ENCODE measurements around the gene OCLN.
"Not testable (repeated sequence)": the region's sequence is repeated elsewhere in the genome, so short reads cannot be mapped to it uniquely, and the experiment has no call there.

The OCLN gene

GRCh38 chr5:69462170-69462569 lies 30.4 kb upstream of the OCLN start:
- Histone ChIP-seq H3K4me1 (ENCODE audit: control insufficient read depth, insufficient read depth, low read length) (no peaks in the 10 kb centered on the region), H3K9me3 (ENCODE audit: control insufficient read depth, low read length) (no peaks in the 10 kb centered on the region), H3K36me3 (ENCODE audit: control insufficient read depth, insufficient read depth, low read length) (no peaks in the 10 kb centered on the region), H3K27ac (ENCODE audit: insufficient read depth, low read depth, low read length, poor library complexity, severe bottlenecking) (no peak overlapping the region), H3K27me3 (ENCODE audit: control insufficient read depth, insufficient read depth, low read length, poor library complexity, severe bottlenecking) (no peaks in the 10 kb centered on the region), H3K4me3 (ENCODE audit: insufficient read depth, low read depth, low read length) (no peak overlapping the region)
- WGBS, 2 experiments: 86 to 96% methylated on average over 1 of the region's 1 CpG

- H3K27ac ChIP-seq (ENCODE audit: insufficient read depth, low read depth, low read length, poor library complexity, severe bottlenecking); H3K4me3 ChIP-seq (ENCODE audit: insufficient read depth, low read depth, low read length); H3K27me3 ChIP-seq (ENCODE audit: control insufficient read depth, insufficient read depth, low read length, poor library complexity, severe bottlenecking); H3K4me1 ChIP-seq (ENCODE audit: control insufficient read depth, insufficient read depth, low read length); H3K36me3 ChIP-seq (ENCODE audit: control insufficient read depth, insufficient read depth, low read length); H3K9me3 ChIP-seq (ENCODE audit: control insufficient read depth, low read length): not testable (repeated sequence)
- WGBS, 2 experiments: 87 to 91% methylated on average over 3 of the region's 3 CpGs
Observed at GRCh38 chr5:69466375-69466774, 26.2 kb upstream of the OCLN start.

GRCh38 chr5:69467442-69468225 lies 25.0 kb upstream of the OCLN start:
- Histone ChIP-seq H3K9me3 (ENCODE audit: control insufficient read depth, low read length) (no peaks in the 10 kb centered on the region), H3K36me3 (ENCODE audit: control insufficient read depth, insufficient read depth, low read length) (no peaks in the 10 kb centered on the region)
- 92% methylated on average over 7 to 8 of the region's 8 CpGs for WGBS, 2 experiments

GRCh38 chr5:69468631-69469030 lies 24.0 kb upstream of the OCLN start:
- no peak overlapping the region for H3K4me3 ChIP-seq (ENCODE audit: insufficient read depth, low read depth, low read length)
- H3K27me3 ChIP-seq (ENCODE audit: control insufficient read depth, insufficient read depth, low read length, poor library complexity, severe bottlenecking): no peaks in the 10 kb centered on the region
- no peak overlapping the region for H3K27ac ChIP-seq (ENCODE audit: insufficient read depth, low read depth, low read length, poor library complexity, severe bottlenecking)
- no peaks in the 10 kb centered on the region for H3K9me3 ChIP-seq (ENCODE audit: control insufficient read depth, low read length)
- 93 to 95% methylated on average over 1 of the region's 1 CpG for WGBS, 2 experiments
- no peaks in the 10 kb centered on the region for H3K4me1 ChIP-seq (ENCODE audit: control insufficient read depth, insufficient read depth, low read length)
- H3K36me3 ChIP-seq (ENCODE audit: control insufficient read depth, insufficient read depth, low read length): no peaks in the 10 kb centered on the region

More at GRCh38 chr5:69467442-69468225, 25.0 kb upstream of the OCLN start:
- H3K4me1 ChIP-seq (ENCODE audit: control insufficient read depth, insufficient read depth, low read length): no peaks in the 10 kb centered on the region
- no peak overlapping the region for H3K27ac ChIP-seq (ENCODE audit: insufficient read depth, low read depth, low read length, poor library complexity, severe bottlenecking)
- no peak overlapping the region for H3K4me3 ChIP-seq (ENCODE audit: insufficient read depth, low read depth, low read length)
- no peaks in the 10 kb centered on the region for H3K27me3 ChIP-seq (ENCODE audit: control insufficient read depth, insufficient read depth, low read length, poor library complexity, severe bottlenecking)

- H3K4me3 ChIP-seq (ENCODE audit: insufficient read depth, low read depth, low read length); H3K9me3 ChIP-seq (ENCODE audit: control insufficient read depth, low read length); H3K4me1 ChIP-seq (ENCODE audit: control insufficient read depth, insufficient read depth, low read length); H3K27me3 ChIP-seq (ENCODE audit: control insufficient read depth, insufficient read depth, low read length, poor library complexity, severe bottlenecking); H3K36me3 ChIP-seq (ENCODE audit: control insufficient read depth, insufficient read depth, low read length); H3K27ac ChIP-seq (ENCODE audit: insufficient read depth, low read depth, low read length, poor library complexity, severe bottlenecking): not testable (repeated sequence)
- 92 to 95% methylated on average over 6 of the region's 6 CpGs for WGBS, 2 experiments
Observed at GRCh38 chr5:69471516-69471915, 21.1 kb upstream of the OCLN start.

- 91 to 94% methylated on average over 16 of the region's 16 CpGs for whole genome bisulfite sequencing, 2 experiments
- not testable (repeated sequence) for H3K36me3 ChIP-seq (ENCODE audit: control insufficient read depth, insufficient read depth, low read length); H3K27ac ChIP-seq (ENCODE audit: insufficient read depth, low read depth, low read length, poor library complexity, severe bottlenecking)
Observed at GRCh38 chr5:69472535-69473143, 20.0 kb upstream of the OCLN start.

GRCh38 chr5:69477170-69477569 lies 15.4 kb upstream of the OCLN start:
- no peaks in the 10 kb centered on the region for H3K9me3 ChIP-seq (ENCODE audit: control insufficient read depth, low read length)
- no peak overlapping the region for H3K27ac ChIP-seq (ENCODE audit: insufficient read depth, low read depth, low read length, poor library complexity, severe bottlenecking)
- no peaks in the 10 kb centered on the region for H3K36me3 ChIP-seq (ENCODE audit: control insufficient read depth, insufficient read depth, low read length)
- H3K27me3 ChIP-seq (ENCODE audit: control insufficient read depth, insufficient read depth, low read length, poor library complexity, severe bottlenecking): no peaks in the 10 kb centered on the region
- no peaks in the 10 kb centered on the region for H3K4me1 ChIP-seq (ENCODE audit: control insufficient read depth, insufficient read depth, low read length)
- H3K4me3 ChIP-seq (ENCODE audit: insufficient read depth, low read depth, low read length): no peak overlapping the region
- WGBS, 2 experiments: 67% methylated on average over 1 of the region's 1 CpG; no CpG with 5 or more reads in 1 of the 2 experiments

More at GRCh38 chr5:69472535-69473143, 20.0 kb upstream of the OCLN start:
- H3K4me3 ChIP-seq (ENCODE audit: insufficient read depth, low read depth, low read length); H3K4me1 ChIP-seq (ENCODE audit: control insufficient read depth, insufficient read depth, low read length); H3K27me3 ChIP-seq (ENCODE audit: control insufficient read depth, insufficient read depth, low read length, poor library complexity, severe bottlenecking); H3K9me3 ChIP-seq (ENCODE audit: control insufficient read depth, low read length): not testable (repeated sequence)

GRCh38 chr5:69478296-69478695 lies 14.3 kb upstream of the OCLN start:
- H3K4me1 ChIP-seq (ENCODE audit: control insufficient read depth, insufficient read depth, low read length); H3K36me3 ChIP-seq (ENCODE audit: control insufficient read depth, insufficient read depth, low read length); H3K4me3 ChIP-seq (ENCODE audit: insufficient read depth, low read depth, low read length); H3K27ac ChIP-seq (ENCODE audit: insufficient read depth, low read depth, low read length, poor library complexity, severe bottlenecking); H3K9me3 ChIP-seq (ENCODE audit: control insufficient read depth, low read length); H3K27me3 ChIP-seq (ENCODE audit: control insufficient read depth, insufficient read depth, low read length, poor library complexity, severe bottlenecking): not testable (repeated sequence)
- 92 to 94% methylated on average over 7 of the region's 7 CpGs for WGBS, 2 experiments

GRCh38 chr5:69484891-69485290 lies 7.7 kb upstream of the OCLN start:
- H3K4me3 ChIP-seq (ENCODE audit: insufficient read depth, low read depth, low read length): no peak overlapping the region
- H3K4me1 ChIP-seq (ENCODE audit: control insufficient read depth, insufficient read depth, low read length): no peaks in the 10 kb centered on the region
- no peak overlapping the region for H3K27ac ChIP-seq (ENCODE audit: insufficient read depth, low read depth, low read length, poor library complexity, severe bottlenecking)
- 89 to 93% methylated on average over 6 to 7 of the region's 7 CpGs for WGBS, 2 experiments
- H3K36me3 ChIP-seq (ENCODE audit: control insufficient read depth, insufficient read depth, low read length): no peaks in the 10 kb centered on the region
- H3K27me3 ChIP-seq (ENCODE audit: control insufficient read depth, insufficient read depth, low read length, poor library complexity, severe bottlenecking): no peaks in the 10 kb centered on the region
- H3K9me3 ChIP-seq (ENCODE audit: control insufficient read depth, low read length): no peaks in the 10 kb centered on the region

GRCh38 chr5:69485471-69485870 lies 7.1 kb upstream of the OCLN start:
- Histone ChIP-seq H3K27me3 (ENCODE audit: control insufficient read depth, insufficient read depth, low read length, poor library complexity, severe bottlenecking) (peaks cover 1% of the 10 kb centered on the region), H3K4me1 (ENCODE audit: control insufficient read depth, insufficient read depth, low read length) (no peaks in the 10 kb centered on the region), H3K36me3 (ENCODE audit: control insufficient read depth, insufficient read depth, low read length) (no peaks in the 10 kb centered on the region), H3K4me3 (ENCODE audit: insufficient read depth, low read depth, low read length) (no peak overlapping the region), H3K27ac (ENCODE audit: insufficient read depth, low read depth, low read length, poor library complexity, severe bottlenecking) (no peak overlapping the region), H3K9me3 (ENCODE audit: control insufficient read depth, low read length) (no peaks in the 10 kb centered on the region)
- WGBS, 2 experiments: 97 to 98% methylated on average over 1 of the region's 1 CpG

Measured in ectodermal cell (in vitro differentiated cells).